Measurements from ENCODE around the gene L3MBTL3.

Gene L3MBTL3

DNA sequence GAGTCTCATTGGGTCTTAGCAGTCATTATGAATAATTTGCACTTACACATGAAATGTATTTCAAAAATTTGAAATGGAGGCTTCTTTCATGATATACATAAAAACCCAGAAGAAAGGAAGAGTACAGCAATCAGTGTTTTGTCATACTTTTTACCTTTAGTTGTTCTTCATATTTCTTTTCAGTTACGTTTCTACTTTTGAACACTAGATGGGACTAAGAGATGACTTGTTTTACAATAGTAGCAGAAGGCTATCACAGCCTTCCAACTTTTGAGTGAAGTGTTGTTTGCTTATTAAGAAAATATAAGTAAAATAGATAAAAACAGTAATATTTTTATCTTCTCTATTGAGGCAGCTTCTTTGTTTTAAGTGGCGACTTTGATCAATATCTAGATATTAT, 58.1 kb downstream of the L3MBTL3 start:
- Histone ChIP-seq H3K27ac (no peak overlapping the region), H3K9me3 (ENCODE audit: severe bottlenecking) (no peaks in the 10 kb centered on the region), H3K36me3 (no peaks in the 10 kb centered on the region), H3K27me3 (ENCODE audit: insufficient read depth, low read depth, severe bottlenecking) (no peaks in the 10 kb centered on the region), H3K4me3 (ENCODE audit: low read depth, low read length) (no peak overlapping the region)
- DNase-seq, result no peak
- TF ChIP-seq, protein P1, sequence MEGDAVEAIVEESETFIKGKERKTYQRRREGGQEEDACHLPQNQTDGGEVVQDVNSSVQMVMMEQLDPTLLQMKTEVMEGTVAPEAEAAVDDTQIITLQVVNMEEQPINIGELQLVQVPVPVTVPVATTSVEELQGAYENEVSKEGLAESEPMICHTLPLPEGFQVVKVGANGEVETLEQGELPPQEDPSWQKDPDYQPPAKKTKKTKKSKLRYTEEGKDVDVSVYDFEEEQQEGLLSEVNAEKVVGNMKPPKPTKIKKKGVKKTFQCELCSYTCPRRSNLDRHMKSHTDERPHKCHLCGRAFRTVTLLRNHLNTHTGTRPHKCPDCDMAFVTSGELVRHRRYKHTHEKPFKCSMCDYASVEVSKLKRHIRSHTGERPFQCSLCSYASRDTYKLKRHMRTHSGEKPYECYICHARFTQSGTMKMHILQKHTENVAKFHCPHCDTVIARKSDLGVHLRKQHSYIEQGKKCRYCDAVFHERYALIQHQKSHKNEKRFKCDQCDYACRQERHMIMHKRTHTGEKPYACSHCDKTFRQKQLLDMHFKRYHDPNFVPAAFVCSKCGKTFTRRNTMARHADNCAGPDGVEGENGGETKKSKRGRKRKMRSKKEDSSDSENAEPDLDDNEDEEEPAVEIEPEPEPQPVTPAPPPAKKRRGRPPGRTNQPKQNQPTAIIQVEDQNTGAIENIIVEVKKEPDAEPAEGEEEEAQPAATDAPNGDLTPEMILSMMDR (IDR thresholded peaks at IDR 0.05; ENCODE audit: low read depth, low read length), result no peak

DNA sequence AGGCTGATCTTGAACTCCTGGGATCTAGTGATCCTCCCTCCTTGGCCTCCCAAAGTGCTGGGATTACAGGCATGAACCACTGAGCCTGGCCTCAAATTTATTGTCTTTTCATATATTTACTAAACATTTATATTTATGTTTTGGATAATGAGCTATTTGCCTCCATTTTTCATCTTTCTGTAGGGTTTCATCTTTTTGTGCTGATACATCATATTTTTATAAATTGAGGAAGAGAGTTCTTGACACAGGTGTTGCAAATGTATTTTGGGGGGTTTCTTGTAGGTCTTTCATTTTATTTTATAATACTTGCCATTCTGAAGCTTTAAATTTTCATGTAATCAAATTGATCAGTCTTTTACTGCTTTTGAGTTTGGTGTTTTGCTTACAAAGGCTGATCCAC, 72.4 kb downstream of the L3MBTL3 start:
- no peaks in the 10 kb centered on the region for H3K36me3 ChIP-seq
- H3K4me3 ChIP-seq (ENCODE audit: low read depth, low read length), result no peak overlapping the region
- no peaks in the 10 kb centered on the region for H3K9me3 ChIP-seq (ENCODE audit: severe bottlenecking)
- no peak overlapping the region for H3K27ac ChIP-seq
- H3K27me3 ChIP-seq (ENCODE audit: insufficient read depth, low read depth, severe bottlenecking), result no peaks in the 10 kb centered on the region
- TF ChIP-seq, protein P1 (IDR thresholded peaks at IDR 0.05; ENCODE audit: low read depth, low read length), result no peak
- DNase-seq, result no peak

DNA sequence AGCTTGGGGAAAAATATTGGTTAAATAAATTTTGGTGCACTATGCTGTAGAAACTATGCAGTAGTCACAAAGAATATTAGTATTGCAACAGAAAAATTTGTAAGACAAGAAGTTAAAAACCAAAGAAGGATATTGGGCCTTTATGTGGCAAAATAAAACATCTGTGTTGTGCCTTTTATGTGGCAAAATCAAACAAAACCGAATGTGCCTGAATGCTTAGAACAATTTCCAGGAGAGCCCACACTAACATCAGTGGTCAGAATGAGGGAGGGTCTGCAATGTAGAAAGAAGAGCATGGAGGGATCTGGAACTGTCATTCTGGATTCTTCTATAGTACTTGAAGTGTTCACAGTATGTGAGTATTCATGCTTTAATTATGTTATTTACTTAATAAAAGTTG, 75.2 kb downstream of the L3MBTL3 start:
- no peak overlapping the region for H3K27ac ChIP-seq
- no peak overlapping the region for H3K4me3 ChIP-seq (ENCODE audit: low read depth, low read length)
- TF ChIP-seq, protein P1 (IDR thresholded peaks at IDR 0.05; ENCODE audit: low read depth, low read length), result no peak
- H3K36me3 ChIP-seq, result no peaks in the 10 kb centered on the region
- no peak for DNase-seq
- no peaks in the 10 kb centered on the region for H3K9me3 ChIP-seq (ENCODE audit: severe bottlenecking)
- no peaks in the 10 kb centered on the region for H3K27me3 ChIP-seq (ENCODE audit: insufficient read depth, low read depth, severe bottlenecking)

DNA sequence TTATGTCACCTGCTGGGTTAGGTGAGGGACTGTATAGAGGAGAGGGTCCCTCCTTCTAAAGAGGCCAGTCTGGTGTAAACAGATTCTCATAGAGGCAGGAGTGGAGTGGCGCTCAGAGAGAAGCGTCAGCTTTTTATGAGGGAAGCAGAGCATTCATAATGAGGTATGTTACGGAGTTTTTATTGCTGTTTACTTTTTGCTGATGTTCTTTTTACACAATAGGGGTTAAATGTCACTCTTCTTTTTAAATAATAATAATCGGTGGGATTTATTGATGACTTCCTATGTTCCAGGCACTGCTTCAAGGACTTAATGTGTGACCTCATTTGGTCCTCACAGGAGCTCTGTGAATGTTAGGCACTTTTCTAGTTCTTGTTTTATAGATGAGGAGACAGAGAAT, 79.9 kb downstream of the L3MBTL3 start:
- Histone ChIP-seq H3K9me3 (ENCODE audit: severe bottlenecking) (no peaks in the 10 kb centered on the region), H3K27me3 (ENCODE audit: insufficient read depth, low read depth, severe bottlenecking) (no peaks in the 10 kb centered on the region), H3K36me3 (no peaks in the 10 kb centered on the region), H3K4me3 (ENCODE audit: low read depth, low read length) (no peak overlapping the region), H3K27ac (no peak overlapping the region)
- TF ChIP-seq, protein P1 (IDR thresholded peaks at IDR 0.05; ENCODE audit: low read depth, low read length), result no peak
- no peak for DNase-seq

DNA sequence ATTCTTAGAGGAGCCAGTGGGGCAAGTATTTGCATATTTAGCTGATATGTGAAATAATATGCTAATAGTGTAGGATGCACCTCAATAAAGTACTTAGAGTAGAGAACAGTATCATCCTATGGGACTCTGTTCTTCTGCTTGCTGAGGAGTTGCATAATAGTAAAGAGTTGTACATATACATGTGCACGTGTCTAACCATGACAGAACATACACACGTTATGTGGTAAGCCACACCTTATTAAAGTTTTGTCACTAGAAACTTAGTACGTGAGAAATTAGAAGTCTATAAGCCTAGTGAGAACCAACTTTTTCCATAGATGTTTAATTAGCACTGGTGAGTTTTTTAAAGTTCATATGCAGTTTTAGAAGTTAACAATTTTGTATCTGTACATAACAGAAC, 80.7 kb downstream of the L3MBTL3 start:
- Histone ChIP-seq H3K27me3 (ENCODE audit: insufficient read depth, low read depth, severe bottlenecking) (no peaks in the 10 kb centered on the region), H3K36me3 (no peaks in the 10 kb centered on the region), H3K4me3 (ENCODE audit: low read depth, low read length) (no peak overlapping the region), H3K27ac (no peak overlapping the region), H3K9me3 (ENCODE audit: severe bottlenecking) (no peaks in the 10 kb centered on the region)
- DNase-seq, result no peak
- TF ChIP-seq, protein P1 (IDR thresholded peaks at IDR 0.05; ENCODE audit: low read depth, low read length), result no peak

DNA sequence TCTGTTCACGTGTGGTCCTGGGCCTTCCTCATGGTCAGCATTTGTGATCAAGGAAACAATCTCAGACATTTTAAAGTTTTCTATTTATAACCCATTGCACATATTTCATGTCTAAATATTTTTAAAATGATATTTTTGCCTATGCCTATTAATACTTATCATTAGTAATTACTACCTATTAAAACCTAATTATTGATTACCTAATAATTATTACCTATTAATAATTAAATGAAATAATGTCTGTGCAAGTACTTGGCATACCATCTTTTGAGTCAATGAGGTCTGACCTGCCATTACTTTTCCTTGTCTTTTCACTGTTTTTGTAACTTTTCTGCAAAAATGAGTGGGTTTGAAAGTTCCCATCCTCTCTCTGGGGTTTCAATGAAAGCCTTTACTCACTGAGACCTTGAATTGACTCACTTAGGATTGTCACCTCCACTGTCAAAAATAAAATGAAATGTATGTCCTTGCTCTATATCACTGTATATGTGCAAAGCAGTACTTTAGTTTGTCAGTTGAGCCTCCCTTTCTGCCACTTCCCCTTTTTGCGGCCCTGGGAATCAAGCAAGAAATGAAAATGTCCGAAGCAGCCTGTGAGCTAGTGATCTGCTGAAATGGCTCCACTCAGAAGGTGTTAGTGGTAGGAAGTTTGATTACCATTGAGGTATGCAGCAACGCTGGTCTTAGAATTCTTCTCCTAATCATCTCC, 87.8 kb downstream of the L3MBTL3 start:
- DNase-seq, result no peak
- H3K9me3 ChIP-seq (ENCODE audit: severe bottlenecking), result no peaks in the 10 kb centered on the region
- no peak overlapping the region for H3K4me3 ChIP-seq (ENCODE audit: low read depth, low read length)
- H3K27me3 ChIP-seq (ENCODE audit: insufficient read depth, low read depth, severe bottlenecking), result no peaks in the 10 kb centered on the region
- H3K27ac ChIP-seq, result no peak overlapping the region
- H3K36me3 ChIP-seq, result no peaks in the 10 kb centered on the region
- TF ChIP-seq, protein P1 (IDR thresholded peaks at IDR 0.05; ENCODE audit: low read depth, low read length), result no peak
